SIG-M5 treated with dmso at 0.1 percent for 504 hours (cell line): Measurements from ENCODE around the gene COL27A1.

Experiments used
- DNase-seq: peaks from one replicate; lab custom pipeline; 2025; ENCODE audit not compliant: unreplicated experiment; lab: John Stamatoyannopoulos, UW

The COL27A1 gene

GRCh38 chr9:114281473-114282103 is 126.3 kb downstream of the COL27A1 start:
- no peak for DNase-seq

DNA sequence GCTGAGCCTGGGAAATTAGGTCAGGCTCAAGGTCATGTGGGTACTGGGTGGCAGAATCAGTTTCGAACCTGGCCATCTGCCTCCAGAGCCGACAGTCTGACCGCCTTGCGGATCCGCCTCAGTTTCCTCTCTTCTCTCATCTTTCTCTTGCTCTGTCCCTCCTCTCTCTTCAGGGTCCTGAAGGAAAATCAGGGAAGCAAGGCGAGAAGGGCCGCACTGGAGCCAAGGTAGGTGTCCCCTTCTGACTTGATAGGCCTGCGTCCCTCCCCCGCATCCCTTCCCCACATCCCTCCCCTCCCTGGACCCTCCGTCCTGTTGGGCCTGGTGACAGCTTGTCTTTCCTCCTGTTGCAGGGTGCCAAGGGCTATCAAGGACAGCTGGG is 126.8 kb downstream of the COL27A1 start:
- DNase-seq, result no peak

GRCh38 chr9:114282507-114282906 is 127.2 kb downstream of the COL27A1 start:
- no peak for DNase-seq

GRCh38 chr9:114282926-114283325 is 127.6 kb downstream of the COL27A1 start:
- peak; percentile 80 for DNase-seq

DNA sequence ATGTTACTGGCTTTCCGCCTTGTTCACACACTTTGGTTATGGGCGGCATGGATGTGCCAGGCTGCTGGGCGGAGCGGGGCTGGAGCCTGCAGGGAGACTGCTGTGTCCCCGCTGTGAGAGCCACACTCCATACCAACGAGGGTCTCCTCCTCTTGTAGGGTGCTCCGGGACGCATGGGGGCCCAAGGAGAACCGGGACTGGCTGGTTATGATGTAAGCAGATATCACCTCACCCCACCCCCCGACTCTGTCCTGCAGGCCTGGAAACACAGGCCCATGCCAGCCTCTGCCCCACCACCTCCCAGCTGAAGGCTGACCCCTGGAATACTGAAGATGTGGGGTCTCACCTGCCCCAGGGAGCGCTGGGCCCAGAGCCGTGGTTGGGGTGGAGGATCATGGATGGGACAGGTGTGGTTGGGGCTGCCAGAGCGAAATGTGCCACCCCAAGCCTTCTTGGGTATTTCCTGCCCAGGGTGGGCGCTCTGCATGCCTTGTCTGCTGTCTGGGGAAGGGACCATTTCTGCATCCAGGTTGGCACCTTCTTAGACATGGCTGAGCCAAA is 128.3 kb downstream of the COL27A1 start:
- DNase-seq, result no peak

DNA sequence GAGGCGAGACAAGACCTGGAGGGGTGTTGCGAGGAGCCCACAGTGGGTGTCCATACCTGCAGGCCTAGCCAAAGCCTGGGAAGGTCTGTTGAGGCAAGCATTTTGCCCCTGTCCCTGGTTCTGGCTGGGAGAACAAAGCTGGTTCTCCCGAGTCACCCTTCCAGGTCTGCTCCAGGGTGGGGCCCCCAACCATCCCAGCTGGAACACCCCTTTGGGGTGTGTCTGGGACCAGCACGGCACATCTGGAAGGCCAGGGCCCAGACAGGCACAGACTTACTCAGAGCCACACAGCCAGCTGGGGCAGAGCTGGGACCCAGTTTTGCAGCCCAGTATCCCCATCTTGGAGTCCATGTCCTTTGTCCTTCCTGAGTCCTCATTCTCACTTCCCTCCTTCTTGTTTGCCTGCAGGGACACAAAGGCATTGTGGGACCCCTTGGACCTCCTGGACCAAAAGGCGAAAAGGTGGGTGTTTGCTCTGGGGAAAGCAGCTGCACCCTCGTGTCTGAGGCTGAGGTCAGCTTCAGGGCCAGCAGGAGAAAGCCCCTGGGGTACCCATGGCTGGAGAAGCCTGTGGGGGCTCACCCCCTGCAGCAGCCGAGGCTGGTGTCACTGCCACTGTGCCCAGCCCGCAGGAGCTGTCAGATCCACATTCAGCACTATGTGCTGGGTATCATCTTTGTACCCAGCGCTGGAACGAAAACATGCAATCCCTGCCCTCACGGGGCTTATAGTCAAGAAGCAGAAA is 129.2 kb downstream of the COL27A1 start:
- no peak for DNase-seq

- no peak for DNase-seq
These were observed 130.0 kb downstream of the COL27A1 start for GRCh38 chr9:114285166-114285867.

- DNase-seq, result no peak
These were observed 130.9 kb downstream of the COL27A1 start for GRCh38 chr9:114286146-114286679.

GRCh38 chr9:114287001-114287762 is 131.8 kb downstream of the COL27A1 start:
- DNase-seq, result no peak

DNA sequence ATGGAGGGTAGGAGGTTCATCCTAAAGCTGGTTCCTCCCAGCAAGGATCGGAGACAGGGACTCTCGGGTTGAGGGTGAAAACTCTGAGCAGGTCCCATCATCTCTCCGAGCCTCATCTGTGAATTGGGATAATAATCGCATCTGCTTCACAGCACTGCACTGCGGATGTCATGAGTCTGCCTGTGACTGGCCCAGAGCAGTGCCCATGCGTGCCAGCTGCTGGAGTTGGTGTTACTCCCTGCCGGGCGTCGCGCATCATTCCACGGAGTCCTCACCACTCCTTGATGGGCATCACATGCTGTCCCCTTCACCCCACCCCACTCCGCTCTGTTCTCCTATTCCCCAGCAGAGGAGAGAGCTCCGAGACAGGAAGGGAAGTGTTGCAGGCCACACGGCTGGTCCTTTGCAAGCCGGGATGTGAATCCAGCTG is 132.4 kb downstream of the COL27A1 start:
- no peak for DNase-seq

GRCh38 chr9:114288193-114289091 is 133.1 kb downstream of the COL27A1 start:
- DNase-seq, result no peak

DNA sequence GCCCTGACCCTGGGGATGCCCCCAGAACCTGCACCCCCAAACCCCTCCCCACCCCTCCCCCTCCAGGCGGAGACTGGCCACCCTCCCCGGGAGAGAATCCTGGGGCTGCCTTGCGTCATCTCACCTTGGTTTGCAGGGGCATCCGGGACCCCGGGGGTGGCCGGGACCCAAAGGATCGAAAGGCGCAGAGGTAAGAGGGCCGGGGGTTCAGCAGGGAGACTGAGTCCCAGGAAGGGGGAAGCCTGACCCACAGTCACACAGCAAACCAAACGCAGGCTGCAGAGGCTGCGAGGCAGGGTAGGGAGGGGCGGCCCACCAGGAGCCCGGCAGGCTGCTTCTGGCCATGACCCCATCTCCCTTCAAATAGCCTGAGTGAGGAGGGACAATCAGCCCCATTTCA is 133.8 kb downstream of the COL27A1 start:
- no peak for DNase-seq

DNA sequence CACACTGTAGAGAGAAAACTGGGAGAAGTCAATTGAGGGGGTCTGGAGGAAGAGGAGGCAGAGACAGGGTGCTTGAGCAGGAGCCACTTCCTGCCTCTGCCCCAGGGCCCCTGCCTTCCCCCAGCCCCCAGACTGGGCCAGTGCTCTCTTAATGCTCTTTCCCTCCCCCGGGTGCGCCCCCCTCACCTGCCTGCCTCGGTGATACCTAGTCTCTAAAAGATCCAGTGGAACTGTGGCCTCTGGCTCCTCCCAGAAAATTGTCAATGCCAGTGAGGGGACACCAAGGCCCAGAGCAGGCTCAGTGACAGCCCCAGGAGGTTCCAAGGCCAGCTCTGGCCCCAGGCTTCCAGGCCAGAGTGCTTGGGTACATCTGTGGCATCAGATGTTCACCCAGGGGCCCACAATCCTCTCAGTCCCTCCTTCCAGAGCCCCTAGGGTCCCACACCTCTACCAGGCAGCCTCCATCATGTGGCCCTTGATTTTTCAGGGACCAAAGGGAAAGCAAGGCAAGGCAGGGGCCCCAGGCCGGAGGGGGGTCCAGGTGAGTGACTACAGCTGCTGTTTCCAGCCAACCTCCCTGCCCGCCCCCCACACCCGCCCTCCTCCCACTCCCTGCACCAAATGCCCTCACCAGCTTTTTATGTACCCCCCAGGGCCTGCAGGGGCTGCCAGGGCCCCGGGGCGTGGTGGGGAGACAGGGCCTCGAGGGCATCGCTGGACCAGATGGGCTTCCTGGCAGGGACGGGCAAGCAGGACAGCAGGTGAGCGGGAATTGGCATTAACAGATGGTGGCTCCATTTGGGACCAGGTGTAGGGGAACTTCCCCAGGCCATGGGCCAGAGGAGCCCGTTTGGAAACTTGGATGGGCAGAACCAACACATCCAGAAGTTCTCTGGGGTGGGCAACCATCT is 134.5 kb downstream of the COL27A1 start:
- DNase-seq, result no peak

DNA sequence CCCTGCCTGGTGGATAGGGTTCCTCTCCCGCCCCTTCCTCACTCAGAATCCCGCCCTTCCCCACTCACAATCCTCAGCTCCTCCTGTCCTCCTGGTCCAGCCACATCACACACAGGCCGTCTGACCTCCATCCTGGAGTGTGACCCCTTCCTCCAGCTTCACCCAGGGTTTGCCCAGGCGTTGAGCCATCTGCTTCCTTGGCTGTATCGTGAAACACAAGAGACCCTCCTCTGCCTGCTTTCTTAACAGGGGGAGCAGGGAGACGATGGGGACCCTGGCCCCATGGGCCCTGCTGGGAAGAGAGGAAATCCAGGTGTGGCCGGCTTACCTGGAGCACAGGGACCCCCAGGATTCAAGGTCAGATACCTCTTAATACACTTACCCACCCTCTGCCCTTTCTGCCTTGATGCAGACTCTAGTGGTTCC is 135.2 kb downstream of the COL27A1 start:
- DNase-seq, result no peak

- peak; percentile 40 for DNase-seq
These were observed 135.7 kb downstream of the COL27A1 start for GRCh38 chr9:114291064-114291474.

- DNase-seq, result no peak
These were observed 136.7 kb downstream of the COL27A1 start for GRCh38 chr9:114291886-114292590.

- no peak for DNase-seq
These were observed 139.3 kb downstream of the COL27A1 start for GRCh38 chr9:114294664-114295063.

DNA sequence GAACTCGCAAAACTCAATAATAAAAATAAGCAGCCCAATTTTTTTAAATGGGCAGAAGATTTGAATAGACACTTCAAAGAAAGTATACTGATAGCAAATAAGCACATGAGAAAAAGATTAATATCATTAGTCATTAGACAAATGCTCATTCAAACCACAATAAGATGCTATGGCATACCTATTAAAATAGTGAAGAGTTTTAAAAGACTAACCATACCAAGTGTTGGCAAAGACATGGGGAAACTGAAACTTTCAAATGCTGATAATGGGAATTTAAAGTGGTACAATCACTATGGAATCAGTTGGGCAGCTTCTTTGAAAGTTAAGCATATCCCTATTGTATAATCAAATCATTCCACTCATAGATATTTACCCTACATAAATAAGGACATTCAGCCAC is 141.0 kb downstream of the COL27A1 start:
- DNase-seq, result no peak
